Measurements from ENCODE around the gene KCNJ16. TPM values are rescaled to one million over a fixed set of nuclear protein-coding genes. Genes with fewer than 3 reads are reported as not detected.

KCNJ16 gene
- polyA plus RNA-seq, 2 of the 4 experiments (the other 2 are of a cell fraction), result 0.87 to 1.6 TPM

- TF ChIP-seq ESRRA (IDR thresholded peaks at IDR 0.05; ENCODE audit: borderline replicate concordance, low read length) (no peak), MAZ (IDR thresholded peaks at IDR 0.05; ENCODE audit: borderline replicate concordance, low read depth, low read length) (no peak), RCOR1 (IDR thresholded peaks at IDR 0.05; ENCODE audit: low read depth, low read length) (no peak), KDM5A (IDR thresholded peaks at IDR 0.05) (no peak), EHF (CRISPR knock-in tag; IDR thresholded peaks at IDR 0.05) (no peak), SREBF2 (IDR thresholded peaks at IDR 0.05) (no peak)
- TF ChIP-seq, protein P1, sequence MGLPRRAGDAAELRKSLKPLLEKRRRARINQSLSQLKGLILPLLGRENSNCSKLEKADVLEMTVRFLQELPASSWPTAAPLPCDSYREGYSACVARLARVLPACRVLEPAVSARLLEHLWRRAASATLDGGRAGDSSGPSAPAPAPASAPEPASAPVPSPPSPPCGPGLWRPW (IDR thresholded peaks at IDR 0.05), result no peak
Observed at GRCh38 chr17:70165383-70165782, 90.4 kb downstream of the KCNJ16 start (continued).

GRCh38 chr17:70166615-70167014 is 91.6 kb downstream of the KCNJ16 start:
- POLR2A ChIA-PET, result no interaction called here

GRCh38 chr17:70168044-70168976 is 93.3 kb downstream of the KCNJ16 start:
- FAIRE-seq (peak; percentile 91), ATAC-seq (peak; percentile 72 to 81), DNase-seq (ENCODE audit: low read depth in 1 of 2, low spot score in 1 of 2) (peak; percentile 69 to 80)
- WGBS (ENCODE audit: missing lambda C conversion rate), result 5% methylated on average over 38 of the region's 45 CpGs
- POLR2A ChIA-PET, result interaction anchor here (0.6 kb wide), 1 partner anchor 645 kb away, joined by 3 read pairs; no protein-coding TSS in a partner anchor
- H3K27ac ChIP-seq, result peak overlapping the region; percentile 61 to 80
- peak; percentile 84 to 86 for TF ChIP-seq RAD21 (conservative IDR thresholded peaks at IDR 0.05 in 1 of 2, IDR thresholded peaks at IDR 0.05 in 1 of 2)
- TF ChIP-seq CBX8 (IDR thresholded peaks at IDR 0.05), result peak; percentile 64
- TF ChIP-seq SREBF2 (IDR thresholded peaks at IDR 0.05), result no peak
- peak; percentile 54; the same call in 1 of the 2 replicates for TF ChIP-seq MAX (IDR thresholded peaks at IDR 0.05)
- TF ChIP-seq, protein P2, sequence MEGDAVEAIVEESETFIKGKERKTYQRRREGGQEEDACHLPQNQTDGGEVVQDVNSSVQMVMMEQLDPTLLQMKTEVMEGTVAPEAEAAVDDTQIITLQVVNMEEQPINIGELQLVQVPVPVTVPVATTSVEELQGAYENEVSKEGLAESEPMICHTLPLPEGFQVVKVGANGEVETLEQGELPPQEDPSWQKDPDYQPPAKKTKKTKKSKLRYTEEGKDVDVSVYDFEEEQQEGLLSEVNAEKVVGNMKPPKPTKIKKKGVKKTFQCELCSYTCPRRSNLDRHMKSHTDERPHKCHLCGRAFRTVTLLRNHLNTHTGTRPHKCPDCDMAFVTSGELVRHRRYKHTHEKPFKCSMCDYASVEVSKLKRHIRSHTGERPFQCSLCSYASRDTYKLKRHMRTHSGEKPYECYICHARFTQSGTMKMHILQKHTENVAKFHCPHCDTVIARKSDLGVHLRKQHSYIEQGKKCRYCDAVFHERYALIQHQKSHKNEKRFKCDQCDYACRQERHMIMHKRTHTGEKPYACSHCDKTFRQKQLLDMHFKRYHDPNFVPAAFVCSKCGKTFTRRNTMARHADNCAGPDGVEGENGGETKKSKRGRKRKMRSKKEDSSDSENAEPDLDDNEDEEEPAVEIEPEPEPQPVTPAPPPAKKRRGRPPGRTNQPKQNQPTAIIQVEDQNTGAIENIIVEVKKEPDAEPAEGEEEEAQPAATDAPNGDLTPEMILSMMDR (IDR thresholded peaks at IDR 0.05), result peak; percentile 80
- TF ChIP-seq EHF (CRISPR knock-in tag; IDR thresholded peaks at IDR 0.05), result no peak
- TF ChIP-seq SMC3 (IDR thresholded peaks at IDR 0.05), result peak; percentile 77
- CTCF ChIA-PET, result interaction anchor here (0.7 to 4.3 kb wide), 30 partner anchors 9 to 703 kb away, joined by 3 to 30 read pairs (median 4); no protein-coding TSS in a partner anchor
- H3K9me3 ChIP-seq, result no peaks in the 10 kb centered on the region
- peak overlapping the region; percentile 99 for H3K4me2 ChIP-seq
- H3K4me1 ChIP-seq, result peaks cover 10% of the 10 kb centered on the region
- H3K4me3 ChIP-seq, result peak overlapping the region; percentile 54

More at GRCh38 chr17:70166615-70167014, 91.6 kb downstream of the KCNJ16 start:
- DNase-seq (ENCODE audit: low read depth in 1 of 2, low spot score in 1 of 2) (no peak), FAIRE-seq (peak; percentile 46), ATAC-seq (no peak)
- H3K4me1 ChIP-seq, result peaks cover 10% of the 10 kb centered on the region
- TF ChIP-seq RAD21 (conservative IDR thresholded peaks at IDR 0.05 in 1 of 2, IDR thresholded peaks at IDR 0.05 in 1 of 2), result no peak
- TF ChIP-seq, protein P2 (IDR thresholded peaks at IDR 0.05), result no peak
- 78% methylated on average over 4 of the region's 4 CpGs for WGBS (ENCODE audit: missing lambda C conversion rate)
- no peak overlapping the region for H3K4me2 ChIP-seq
- no peak overlapping the region for H3K27ac ChIP-seq
- no peaks in the 10 kb centered on the region for H3K9me3 ChIP-seq
- H3K4me3 ChIP-seq, result no peak overlapping the region
- CTCF ChIA-PET, result interaction anchor here (0.6 to 4.3 kb wide), 9 partner anchors 8 to 598 kb away, joined by 3 to 30 read pairs (median 12); no protein-coding TSS in a partner anchor

Data from A549 (cell line).